Measurements from ENCODE around the gene OARD1.
A peak's percentile ranks its signal among the peaks of the same experiment; 100 is the strongest.

OARD1 gene

GRCh38 chr6:41074692-41075436 lies 2.7 kb upstream of the OARD1 start:
- no peak for DNase-seq

- no peak for DNase-seq
Observed at GRCh38 chr6:41073968-41074691, 2.0 kb upstream of the OARD1 start.

GRCh38 chr6:41073203-41073967 lies 1.2 kb upstream of the OARD1 start:
- DNase-seq, result peak; percentile 80

- DNase-seq, result no peak
Observed at GRCh38 chr6:41072836-41073202, 663 bp upstream of the OARD1 start, which contains the start of gene NFYA. Gene NFYA (plus strand): TSS chr6:41072974. CDS start chr6:41079090, 6,116 bp downstream.

- DNase-seq, result no peak
Observed at GRCh38 chr6:41071501-41071922, 644 bp downstream of the OARD1 start.

- DNase-seq, result peak; percentile 72
Observed at GRCh38 chr6:41066867-41067304, 5.3 kb downstream of the OARD1 start.

- no peak for DNase-seq
Observed at GRCh38 chr6:41065550-41066026, 6.6 kb downstream of the OARD1 start.

- no peak for DNase-seq
Observed at GRCh38 chr6:41064841-41065240, 7.3 kb downstream of the OARD1 start.

- no peak for DNase-seq
Observed at GRCh38 chr6:41063884-41064285, 8.3 kb downstream of the OARD1 start.

- no peak for DNase-seq
Observed at GRCh38 chr6:41062056-41062455, 10.1 kb downstream of the OARD1 start.

- no peak for DNase-seq
Observed at GRCh38 chr6:41061196-41061726, 10.9 kb downstream of the OARD1 start.

- DNase-seq, result no peak
Observed at GRCh38 chr6:41059556-41059955, 12.6 kb downstream of the OARD1 start.

- no peak for DNase-seq
Observed at GRCh38 chr6:41058783-41059181, 13.4 kb downstream of the OARD1 start.

- no peak for DNase-seq
Observed at GRCh38 chr6:41056768-41057490, 15.2 kb downstream of the OARD1 start.

GRCh38 chr6:41055149-41055548 lies 17.0 kb downstream of the OARD1 start:
- no peak for DNase-seq

- DNase-seq, result no peak
Observed at GRCh38 chr6:41054511-41054910, 17.6 kb downstream of the OARD1 start.

- no peak for DNase-seq
Observed at GRCh38 chr6:41053041-41053440, 19.1 kb downstream of the OARD1 start, which contains the start of gene APOBEC2. Gene APOBEC2 (plus strand): TSS chr6:41053202. CDS start chr6:41053348, 146 bp downstream.

GRCh38 chr6:41051873-41052272 lies 20.3 kb downstream of the OARD1 start:
- no peak for DNase-seq

- DNase-seq, result no peak
Observed at GRCh38 chr6:41050536-41050935, 21.6 kb downstream of the OARD1 start.

- no peak for DNase-seq
Observed at GRCh38 chr6:41049955-41050354, 22.2 kb downstream of the OARD1 start.

- DNase-seq, result no peak
Observed at GRCh38 chr6:41049521-41049920, 22.6 kb downstream of the OARD1 start.
